Vagina (tissue), 2 donors: Measurements from ENCODE around the gene FGF3. TPM values are rescaled to one million over a fixed set of nuclear protein-coding genes. Genes with fewer than 3 reads are reported as not detected.

Experiments
- DNase-seq, 2 donors: peaks; one replicate each; pipeline ENCODE4 v3.0.0-alpha.2; 2017; ENCODE audit errors: extremely low spot score in 2 of 2
- H3K27ac ChIP-seq: fragments of 200-600 bp; sonication (generic); one replicate; pipeline ENCODE4 v1.5.1; 2019
- H3K27me3 ChIP-seq: fragments of 200-600 bp; sonication (generic); one replicate; pipeline ENCODE4 v1.5.1; 2019
- H3K36me3 ChIP-seq, 2 donors: fragments of 200-600 bp; sonication (generic); one replicate each; pipeline ENCODE4 v1.5.1; 2017 to 2019
- H3K4me1 ChIP-seq: fragments of 200-600 bp; sonication (generic); one replicate; pipeline ENCODE4 v1.5.1; 2019
- H3K4me3 ChIP-seq, 2 donors: fragments of 200-600 bp; sonication (generic); 1 replicate in 1 of 2; 2 replicates in 1 of 2; pipeline ENCODE4 v1.5.1; 2016 to 2019
- H3K9me3 ChIP-seq: fragments of 200-600 bp; sonication (generic); one replicate; pipeline ENCODE4 v1.5.1; 2019
- CTCF ChIP-seq, 3 experiments: fragments of 450-650 bp in 2 of 3; fragments of 200-600 bp in 1 of 3; sonication (generic) in 1 of 3; IDR thresholded peaks; one replicate each; pipeline ENCODE4 v1.5.1; 2017 to 2019; ENCODE audit warnings: antibody characterized with exemption in 3 of 3, mild to moderate bottlenecking in 2 of 3, moderate library complexity in 2 of 3
- POLR2A ChIP-seq, 2 donors: fragments of 450-650 bp; IDR thresholded peaks; one replicate each; pipeline ENCODE4 v1.6.1; 2017; ENCODE audit warnings: antibody characterized with exemption in 2 of 2, mild to moderate bottlenecking in 2 of 2, moderate library complexity in 2 of 2
- POLR2AphosphoS5 ChIP-seq, 2 donors: sonication (generic); formaldehyde crosslinking; IDR thresholded peaks; one replicate each; pipeline ENCODE4 v1.9.0; 2017; ENCODE audit warnings: antibody characterized with exemption in 2 of 2, mild to moderate bottlenecking in 2 of 2, low read depth in 1 of 2; ENCODE audit not compliant: insufficient read depth in 1 of 2
- intact Hi-C: fragments of 100-400 bp; cut with DNase I; formaldehyde crosslinking; loops from one replicate; pipeline ENCODE4 v1.15.1; 2023
- total RNA-seq: library from RNA; depleted of rRNA; stranded (reverse); fragments of >200 nt; gene quantifications from one replicate; pipeline ENCODE4 v1.2.3, GENCODE V29; 2016

FGF3 gene
- total RNA-seq = not detected

GRCh38 chr11:69818603-69819441 is at the start of gene FGF3:
FGF3 (minus strand) TSS chr11:69819416; CDS start chr11:69818933, 483 bp downstream.
- Histone ChIP-seq H3K27ac (no peak within 1 kb of the TSS), H3K4me3 (no peak within 1 kb of the TSS), H3K9me3 (no peaks in the 10 kb centered on the region), H3K4me1 (peaks cover 6% of the 10 kb centered on the region), H3K27me3 (peaks cover 4% of the 10 kb centered on the region), H3K36me3 (no peaks in the 10 kb centered on the region)
- DNase-seq = no peak
- intact Hi-C loops = no loop called here
- no peak for TF ChIP-seq CTCF (IDR thresholded peaks at IDR 0.05)
- no peak for TF ChIP-seq POLR2A (IDR thresholded peaks at IDR 0.05)
- TF ChIP-seq POLR2AphosphoS5 (IDR thresholded peaks at IDR 0.05; ENCODE audit: insufficient read depth in 1 of 2, low read depth in 1 of 2) = no peak

GRCh38 chr11:69868871-69869270 is 49.7 kb upstream of the FGF3 start:
- Histone ChIP-seq H3K36me3 (no peaks in the 10 kb centered on the region), H3K4me3 (no peak overlapping the region), H3K4me1 (no peaks in the 10 kb centered on the region), H3K27me3 (no peaks in the 10 kb centered on the region), H3K9me3 (no peaks in the 10 kb centered on the region), H3K27ac (no peak overlapping the region)
- TF ChIP-seq POLR2AphosphoS5 (IDR thresholded peaks at IDR 0.05; ENCODE audit: insufficient read depth in 1 of 2, low read depth in 1 of 2) (no peak), POLR2A (IDR thresholded peaks at IDR 0.05) (no peak), CTCF (IDR thresholded peaks at IDR 0.05) (no peak)
- DNase-seq = no peak
- intact Hi-C loops = no loop called here

GRCh38 chr11:69868006-69868810 is 49.0 kb upstream of the FGF3 start:
- H3K27ac ChIP-seq = no peak overlapping the region
- H3K27me3 ChIP-seq = no peaks in the 10 kb centered on the region
- no peaks in the 10 kb centered on the region for H3K4me1 ChIP-seq
- no peaks in the 10 kb centered on the region for H3K9me3 ChIP-seq
- no peak for DNase-seq
- H3K36me3 ChIP-seq = no peaks in the 10 kb centered on the region
- intact Hi-C loops = no loop called here
- H3K4me3 ChIP-seq = no peak overlapping the region
- TF ChIP-seq POLR2A (IDR thresholded peaks at IDR 0.05) (no peak), CTCF (IDR thresholded peaks at IDR 0.05) (no peak), POLR2AphosphoS5 (IDR thresholded peaks at IDR 0.05; ENCODE audit: insufficient read depth in 1 of 2, low read depth in 1 of 2) (no peak)

GRCh38 chr11:69867076-69868005 is 48.1 kb upstream of the FGF3 start:
- no peaks in the 10 kb centered on the region for H3K9me3 ChIP-seq
- H3K36me3 ChIP-seq = no peaks in the 10 kb centered on the region
- H3K4me1 ChIP-seq = no peaks in the 10 kb centered on the region
- DNase-seq = no peak
- H3K27me3 ChIP-seq = no peaks in the 10 kb centered on the region
- no peak overlapping the region for H3K27ac ChIP-seq
- TF ChIP-seq CTCF (IDR thresholded peaks at IDR 0.05) = no peak
- TF ChIP-seq POLR2AphosphoS5 (IDR thresholded peaks at IDR 0.05; ENCODE audit: insufficient read depth in 1 of 2, low read depth in 1 of 2) = no peak
- no peak for TF ChIP-seq POLR2A (IDR thresholded peaks at IDR 0.05)
- no peak overlapping the region for H3K4me3 ChIP-seq
- intact Hi-C loops = no loop called here
